Heart left ventricle (tissue), 13 donors: ENCODE data around the gene ICAM5.

Source experiments
- POLR2A ChIP-seq, 2 donors: fragments of 450-650 bp; IDR thresholded peaks; one replicate each; pipeline ENCODE4 v1.6.1; 2017; ENCODE audit warnings: antibody characterized with exemption in 2 of 2, mild to moderate bottlenecking in 2 of 2, moderate library complexity in 2 of 2
- TF ChIP-seq, protein P1 (sequence below), 12 donors: fragments of 200-600 bp; sonication (generic) in 4 of 12; IDR thresholded peaks; one replicate each; pipeline versions ENCODE4 v1.5.0 to v1.8.0; 2018 to 2022; ENCODE audit warnings: antibody characterized with exemption in 12 of 12, mild to moderate bottlenecking in 5 of 12
- donor health status: ischemic (EF 13 %, LVEDD 7.1; RV severe dilation, severe dysfunction).
- donor health status: DM: no; HTN: yes; CAD: no.
- donor health status: DM: no; HTN: no; CAD: no.
- donor health status: ischemic (EF 25% LVEDD 6.9; RV normal size, moderate dysfunction).
- donor health status: ischemic (EF 25% LVEDD 5.7; RV mildly dilated, moderate dysfunction).
- donor health status: ischemic (EF 35%, LVEDD 5.7; RV mildly dilated, moderate dysfunction).
- donor health status: nonischemic (EF 11% LVEDD 7.7; RV severe dilation, severe dysfunction).
- donor health status: DM: yes; HTN: yes; CAD: no.
- donor health status: PGD.
- donor health status: ischemic (EF 29% LVEDD 5.4; RV normal size, mild dysfunction).
- donor health status: nonischemic (EF 23%, LVEDD 6.1; RV moderate dilation, normal function).

DNA sequence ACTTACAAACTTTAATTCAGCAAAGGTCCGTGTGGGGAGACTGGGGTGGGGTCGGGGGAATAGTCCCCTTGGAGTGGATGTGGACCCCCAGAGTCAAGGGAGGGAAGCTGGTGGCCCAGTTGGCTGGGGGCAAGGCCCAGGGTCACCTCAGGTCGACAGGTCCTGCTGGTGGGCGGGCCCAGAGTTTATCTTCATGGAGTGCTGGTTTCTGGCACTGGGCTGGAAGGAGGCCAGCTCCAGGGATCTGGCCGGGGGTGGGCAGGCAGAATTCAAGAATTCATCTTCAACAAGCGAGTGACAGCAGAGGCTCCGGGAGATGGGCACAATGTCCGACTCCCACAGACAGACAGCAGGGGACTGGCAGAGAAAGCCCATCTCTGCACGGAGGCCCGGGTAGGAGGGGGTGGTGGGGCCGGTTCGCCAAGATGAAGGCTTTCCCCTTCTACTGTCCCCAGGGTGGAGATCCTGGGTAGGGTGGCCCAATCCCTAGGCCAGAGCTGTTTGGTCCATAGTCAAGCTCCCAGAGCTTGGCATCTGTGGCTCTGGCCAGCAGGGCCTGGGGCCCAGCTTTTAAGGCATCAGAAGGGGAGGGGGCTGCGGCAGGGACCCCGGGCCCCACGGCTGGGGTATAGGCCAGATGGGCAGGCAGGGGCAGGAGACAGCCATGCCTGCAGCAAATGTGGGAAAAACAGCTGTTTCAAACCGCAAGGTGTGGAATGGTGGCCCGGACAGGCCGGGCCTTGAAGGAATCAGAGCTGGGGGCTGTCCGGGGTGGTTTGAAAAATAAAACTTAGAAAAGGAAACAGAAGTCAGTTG is 26.7 kb downstream of the ICAM5 start:
- TF ChIP-seq, protein P1, sequence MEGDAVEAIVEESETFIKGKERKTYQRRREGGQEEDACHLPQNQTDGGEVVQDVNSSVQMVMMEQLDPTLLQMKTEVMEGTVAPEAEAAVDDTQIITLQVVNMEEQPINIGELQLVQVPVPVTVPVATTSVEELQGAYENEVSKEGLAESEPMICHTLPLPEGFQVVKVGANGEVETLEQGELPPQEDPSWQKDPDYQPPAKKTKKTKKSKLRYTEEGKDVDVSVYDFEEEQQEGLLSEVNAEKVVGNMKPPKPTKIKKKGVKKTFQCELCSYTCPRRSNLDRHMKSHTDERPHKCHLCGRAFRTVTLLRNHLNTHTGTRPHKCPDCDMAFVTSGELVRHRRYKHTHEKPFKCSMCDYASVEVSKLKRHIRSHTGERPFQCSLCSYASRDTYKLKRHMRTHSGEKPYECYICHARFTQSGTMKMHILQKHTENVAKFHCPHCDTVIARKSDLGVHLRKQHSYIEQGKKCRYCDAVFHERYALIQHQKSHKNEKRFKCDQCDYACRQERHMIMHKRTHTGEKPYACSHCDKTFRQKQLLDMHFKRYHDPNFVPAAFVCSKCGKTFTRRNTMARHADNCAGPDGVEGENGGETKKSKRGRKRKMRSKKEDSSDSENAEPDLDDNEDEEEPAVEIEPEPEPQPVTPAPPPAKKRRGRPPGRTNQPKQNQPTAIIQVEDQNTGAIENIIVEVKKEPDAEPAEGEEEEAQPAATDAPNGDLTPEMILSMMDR (IDR thresholded peaks at IDR 0.05), result no peak
- no peak for TF ChIP-seq POLR2A (IDR thresholded peaks at IDR 0.05)
